Stimulated activated CD4-positive, alpha-beta T cell treated with anti-CD3 and anti-CD28 coated beads, Interleukin-2, amount 100 ng/mL, for 4 hours (primary cell): ENCODE results near the gene GSTM4.

Experiments used
- DNase-seq: peaks from one replicate; pipeline ENCODE4 v3.0.0-alpha.2; 2020; ENCODE audit warnings: low read depth

The GSTM4 gene

DNA sequence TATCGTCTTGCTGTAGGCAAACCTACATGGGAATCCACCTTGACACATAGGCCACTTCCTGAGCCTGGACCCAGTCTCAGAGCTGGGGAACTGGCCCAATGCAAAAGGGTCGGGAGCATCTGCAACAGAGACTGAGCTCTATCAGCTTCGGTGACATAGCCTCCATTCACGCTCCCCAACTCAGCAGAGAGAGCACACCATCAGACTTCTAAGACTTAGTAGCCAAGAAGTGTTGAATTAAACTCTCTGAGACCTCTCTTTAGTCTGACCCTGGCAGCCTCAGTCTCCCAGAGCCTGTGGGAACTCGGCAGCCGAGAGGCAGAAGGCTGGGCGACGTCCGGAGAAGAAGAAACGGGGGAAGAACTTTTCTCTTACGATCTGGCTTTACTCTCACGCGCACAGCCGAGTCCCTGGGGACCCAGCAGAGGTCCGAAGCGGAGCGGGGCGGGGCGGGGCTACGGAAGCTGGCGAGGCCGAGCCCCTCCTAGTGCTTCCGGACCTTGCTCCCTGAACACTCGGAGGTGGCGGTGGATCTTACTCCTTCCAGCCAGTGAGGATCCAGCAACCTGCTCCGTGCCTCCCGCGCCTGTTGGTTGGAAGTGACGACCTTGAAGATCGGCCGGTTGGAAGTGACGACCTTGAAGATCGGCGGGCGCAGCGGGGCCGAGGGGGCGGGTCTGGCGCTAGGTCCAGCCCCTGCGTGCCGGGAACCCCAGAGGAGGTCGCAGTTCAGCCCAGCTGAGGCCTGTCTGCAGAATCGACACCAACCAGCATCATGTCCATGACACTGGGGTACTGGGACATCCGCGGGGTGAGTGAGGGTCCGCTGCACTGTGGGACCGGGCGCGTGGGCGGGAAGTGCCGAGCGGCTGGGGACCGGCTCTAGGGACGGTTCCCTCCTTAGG, at the start of gene GSTM4:
Gene GSTM4, plus strand, starts transcription at position 485 of the 905 bp plus-strand sequence. Its CDS starts 291 bp downstream, at position 776.
- DNase-seq: peak; percentile 37

DNA sequence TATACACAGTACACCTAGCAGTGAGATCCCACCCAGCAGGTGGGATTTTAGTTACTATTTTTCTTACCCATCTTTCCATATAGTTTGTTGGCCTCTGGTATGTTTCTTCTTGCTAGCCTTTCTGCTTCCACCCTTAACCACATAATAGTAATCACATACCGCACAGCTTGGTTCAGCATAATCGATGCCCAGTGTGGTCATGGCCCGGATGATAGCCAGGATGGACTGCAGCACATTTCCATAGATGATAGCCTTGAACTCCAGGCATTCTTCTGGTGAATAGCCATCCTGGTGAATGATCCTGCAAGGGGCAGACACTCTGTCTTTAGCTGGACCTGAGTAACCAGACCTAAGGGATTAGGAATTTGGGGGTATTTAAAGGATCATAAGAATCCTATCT, 46.0 kb upstream of the GSTM4 start:
- no peak for DNase-seq

DNA sequence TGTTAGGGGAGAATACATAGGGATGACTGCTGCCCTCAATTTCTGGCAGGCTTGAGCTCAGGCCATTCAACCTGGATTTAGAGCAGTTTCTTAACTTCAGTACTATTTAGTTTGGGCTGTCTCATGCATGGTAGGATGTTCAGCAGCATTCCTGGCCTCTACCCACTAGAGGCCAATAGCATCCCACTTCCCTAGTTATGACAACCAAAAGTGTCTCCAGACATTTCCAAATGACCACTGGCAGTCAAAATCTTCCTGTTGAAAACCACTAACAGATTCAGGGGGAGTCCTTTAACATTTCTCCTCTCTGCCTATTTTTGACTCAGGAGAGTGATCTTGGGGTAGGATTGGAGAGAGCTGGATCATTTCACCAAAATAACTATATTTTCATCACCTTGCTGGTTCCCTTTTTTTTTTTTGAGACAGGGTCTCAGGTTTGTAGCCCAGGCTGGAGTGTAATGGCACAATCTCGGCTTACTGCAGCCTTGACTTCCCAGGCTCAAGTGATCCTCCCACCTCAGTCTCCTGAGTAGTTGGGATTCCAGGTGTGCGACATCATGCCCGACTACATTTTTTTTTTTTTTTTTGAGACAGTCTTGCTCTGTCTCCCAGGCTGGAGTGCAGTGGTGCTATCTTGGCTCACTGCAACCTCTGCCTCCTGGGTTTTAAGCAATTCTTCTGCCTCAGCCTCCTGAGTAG, 45.1 kb upstream of the GSTM4 start:
- DNase-seq: no peak

DNA sequence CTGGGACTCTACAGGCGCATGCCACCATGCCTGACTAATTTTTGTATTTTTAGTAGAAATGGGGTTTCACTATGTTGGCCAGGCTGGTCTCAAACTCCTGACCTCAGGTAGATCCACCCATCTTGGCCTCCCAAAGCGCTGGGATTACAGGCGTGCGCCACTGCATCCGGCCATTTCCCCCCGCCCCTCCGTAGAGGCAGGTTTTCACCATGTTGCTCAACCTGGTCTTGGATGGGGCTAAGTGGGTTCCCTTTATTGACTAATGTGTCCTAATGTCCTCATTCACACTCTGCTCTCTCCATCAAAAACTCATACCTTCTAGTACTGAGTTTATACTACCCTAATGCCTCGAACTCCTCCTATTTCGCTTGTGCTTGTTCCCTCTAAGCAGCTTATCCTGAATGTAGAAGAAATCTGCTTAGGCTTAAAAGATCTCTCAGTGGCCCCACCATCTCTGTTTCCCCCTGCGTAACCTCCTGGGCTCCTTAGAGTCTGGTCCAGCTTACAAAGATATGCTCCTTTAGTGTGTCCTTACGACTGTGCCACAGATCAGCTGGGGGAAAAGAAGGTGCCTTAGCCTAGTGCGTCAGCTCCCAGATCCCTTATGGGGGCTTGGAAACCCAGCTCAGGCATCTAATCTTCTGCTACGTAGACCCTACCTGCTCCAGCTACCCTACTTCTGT, 44.5 kb upstream of the GSTM4 start:
- DNase-seq: no peak

DNA sequence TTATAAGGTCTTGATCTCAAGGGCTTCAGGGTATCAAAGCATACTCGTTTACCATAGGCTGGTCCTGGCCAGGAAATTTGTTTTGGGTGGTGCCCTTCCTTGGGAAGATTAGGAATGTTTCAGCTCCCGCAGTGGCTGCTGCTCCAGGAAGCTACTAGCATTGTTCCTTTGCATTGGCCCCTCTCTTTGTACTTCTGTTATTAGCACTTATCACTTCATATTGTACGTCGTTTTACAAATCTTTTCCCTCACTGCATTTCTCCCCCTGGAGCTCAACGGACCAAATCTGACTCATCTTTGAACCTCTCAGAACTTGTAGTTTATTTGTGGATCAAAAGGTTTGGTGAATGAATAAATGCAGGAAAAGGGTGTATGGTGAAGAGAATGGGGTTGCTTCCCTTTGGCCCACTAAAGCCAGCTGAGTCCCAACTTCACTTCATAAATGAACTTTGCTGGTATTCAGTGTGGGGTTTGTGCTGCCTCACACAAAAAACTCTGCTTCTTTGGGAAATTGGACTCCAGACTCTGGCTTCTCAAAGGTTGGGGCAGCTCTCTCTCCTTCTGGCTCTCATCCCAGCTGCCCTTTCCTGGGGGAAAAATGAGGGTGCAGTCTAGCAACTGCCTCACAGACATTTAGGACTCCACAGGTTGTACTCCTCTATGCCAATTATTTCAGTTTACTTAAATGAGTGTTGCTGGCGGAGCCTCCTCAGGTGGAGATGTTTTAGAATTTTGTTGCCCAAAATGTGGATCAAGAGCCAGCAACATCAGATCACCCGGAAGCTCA, 42.3 kb upstream of the GSTM4 start:
- DNase-seq: no peak

DNA sequence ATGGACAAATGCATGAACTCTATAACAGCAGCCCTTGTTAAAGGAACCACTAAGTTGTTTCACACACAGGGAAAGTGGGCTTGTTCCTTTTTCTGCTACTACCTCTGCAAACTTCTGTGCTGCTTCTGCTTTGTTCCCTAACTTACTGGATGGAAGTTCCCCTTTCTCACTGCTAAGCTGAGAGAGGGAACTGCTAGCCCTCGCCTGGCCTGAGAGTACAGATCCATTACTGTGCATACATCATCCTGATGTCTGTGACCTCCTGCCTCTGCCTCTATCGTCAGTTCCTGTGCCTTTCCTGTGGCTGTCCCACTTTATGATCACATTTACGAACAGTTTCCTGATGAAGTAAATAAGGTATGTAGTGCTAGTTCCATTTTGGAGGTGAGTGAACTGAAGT, 40.0 kb upstream of the GSTM4 start:
- no peak for DNase-seq

DNA sequence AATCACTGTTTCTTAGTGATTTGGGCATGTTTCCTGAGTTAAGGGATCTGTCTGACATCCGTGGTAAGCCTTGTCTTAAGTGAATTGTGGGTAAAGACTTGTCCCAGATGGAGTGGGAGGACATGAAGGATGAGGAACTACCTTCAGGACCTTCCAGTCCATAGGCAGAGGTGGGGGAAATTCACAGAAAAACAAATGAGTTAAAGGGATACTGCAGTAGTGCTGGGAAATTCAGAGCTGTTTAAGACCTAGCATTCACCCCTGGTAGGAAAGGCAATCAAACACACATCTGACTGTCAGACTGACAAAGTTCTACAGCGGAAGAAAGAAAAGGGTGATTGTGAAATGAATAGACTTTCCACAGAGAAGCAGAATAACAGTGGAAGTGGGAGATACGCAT, 39.5 kb upstream of the GSTM4 start:
- DNase-seq: no peak

DNA sequence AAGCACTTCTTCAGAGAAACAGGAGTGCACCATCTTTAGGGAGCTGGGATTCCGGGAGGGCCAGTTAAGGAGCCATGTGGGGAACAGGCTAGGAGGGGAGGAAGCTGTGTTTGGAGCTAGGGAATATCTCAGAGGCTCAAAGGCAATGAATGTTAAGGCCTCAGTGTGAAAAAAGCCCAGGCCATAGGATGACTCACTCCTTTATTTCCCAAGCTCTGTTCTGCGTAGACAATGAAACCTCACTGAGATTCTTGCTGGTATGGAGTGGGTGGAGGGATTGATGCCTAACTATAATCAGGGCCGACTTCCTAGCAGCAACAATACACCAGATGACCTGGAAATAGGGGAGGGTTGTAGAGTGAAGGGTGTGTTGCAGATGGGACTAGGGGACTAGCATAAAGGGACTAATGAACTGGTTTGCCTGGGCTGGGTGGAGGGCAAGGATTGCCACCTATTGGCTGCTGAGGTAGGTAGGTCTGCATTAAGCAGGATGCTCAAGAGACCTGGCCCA, 38.6 kb upstream of the GSTM4 start:
- DNase-seq: no peak

DNA sequence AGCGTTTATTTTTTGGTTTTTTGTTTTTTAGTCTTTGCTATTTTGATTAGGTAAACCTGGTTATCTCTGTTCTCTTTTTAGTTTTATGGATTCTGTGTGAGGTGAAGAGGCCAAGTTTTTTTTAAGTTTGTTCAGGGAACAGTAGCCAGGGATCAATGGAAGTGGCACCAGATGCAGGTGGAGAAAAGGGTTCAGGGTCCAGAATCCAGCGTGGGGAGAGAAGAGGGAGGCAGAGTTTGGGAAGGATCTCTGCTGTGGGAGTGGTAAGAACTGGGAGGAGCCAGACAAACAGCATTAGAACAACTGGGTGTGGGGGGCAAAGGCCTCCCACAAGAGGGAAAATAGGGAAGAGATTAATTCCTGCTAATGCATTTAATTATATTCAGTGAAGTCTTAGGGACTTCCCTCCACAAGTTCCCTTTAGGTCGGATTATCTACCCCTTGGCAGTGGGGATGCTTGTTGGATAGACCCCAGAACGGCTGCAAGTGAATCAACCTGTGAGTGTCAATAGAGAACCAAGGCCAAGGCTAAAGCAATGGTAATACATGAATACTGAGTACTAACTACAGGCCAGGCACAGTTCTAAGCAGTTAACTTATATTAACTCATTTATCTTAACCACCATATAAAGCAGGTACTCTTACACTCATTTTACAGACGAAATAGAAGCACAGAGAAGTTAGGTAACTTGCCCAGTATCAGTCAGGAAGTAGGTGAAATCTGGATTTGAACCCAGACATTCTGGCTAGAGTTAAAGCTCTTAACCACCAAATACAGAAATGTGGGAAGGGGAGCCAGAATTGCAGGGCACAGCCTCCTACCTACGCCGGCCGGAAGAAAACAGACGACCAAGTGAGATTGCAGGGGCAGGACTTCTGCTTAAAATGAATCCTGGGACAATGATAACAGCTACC, 37.0 kb upstream of the GSTM4 start:
- no peak for DNase-seq

DNA sequence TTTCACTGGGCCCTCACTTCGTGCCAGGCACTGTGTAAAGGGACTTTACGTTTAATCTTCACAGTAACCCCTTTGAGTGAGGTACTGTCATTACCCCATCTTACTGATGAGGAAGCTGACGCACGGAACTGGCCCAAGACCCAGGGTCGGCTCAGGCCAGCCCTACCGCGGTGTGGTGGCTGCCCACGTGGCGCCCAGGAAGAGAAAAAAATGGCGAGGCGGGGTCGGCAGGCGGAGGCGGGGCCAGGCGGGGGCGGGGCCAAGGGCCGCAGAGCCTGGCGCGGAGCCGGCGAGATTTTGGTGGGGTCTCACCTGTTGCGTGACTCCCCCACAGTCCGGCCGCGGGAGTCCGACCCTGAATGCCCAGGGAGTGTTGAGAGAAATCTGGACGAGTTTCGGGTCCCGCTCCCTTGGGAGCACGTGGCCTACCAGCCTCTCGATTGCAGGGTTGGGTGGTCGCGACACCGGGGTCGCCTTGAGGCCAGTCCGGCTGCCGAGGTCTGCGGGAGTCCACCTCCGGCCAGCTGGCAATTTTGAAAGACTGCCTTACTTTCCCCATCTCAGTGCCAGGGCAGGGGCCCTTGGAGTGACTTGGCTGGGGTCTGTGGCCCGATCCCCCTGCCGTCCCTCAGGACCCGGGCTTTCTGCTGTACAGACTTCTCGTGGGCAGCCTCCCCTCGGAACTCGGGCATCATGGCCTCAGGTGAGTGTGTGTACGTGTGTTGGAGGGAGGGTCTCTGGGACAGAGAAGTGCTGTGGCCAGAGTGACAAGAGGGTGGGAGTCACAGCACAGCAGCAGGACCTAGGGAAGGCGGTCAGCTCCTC, 36.1 kb upstream of the GSTM4 start, which contains the start of the genes AMPD2 and GNAT2:
Gene AMPD2, plus strand, starts transcription at position 262 of the 825 bp plus-strand sequence. CDS start 1,339 bp downstream, outside the sequence.
Gene GNAT2, minus strand, starts transcription at position 41 of the 825 bp plus-strand sequence. CDS start 6,746 bp downstream, outside the sequence.
- peak; percentile 61 for DNase-seq

DNA sequence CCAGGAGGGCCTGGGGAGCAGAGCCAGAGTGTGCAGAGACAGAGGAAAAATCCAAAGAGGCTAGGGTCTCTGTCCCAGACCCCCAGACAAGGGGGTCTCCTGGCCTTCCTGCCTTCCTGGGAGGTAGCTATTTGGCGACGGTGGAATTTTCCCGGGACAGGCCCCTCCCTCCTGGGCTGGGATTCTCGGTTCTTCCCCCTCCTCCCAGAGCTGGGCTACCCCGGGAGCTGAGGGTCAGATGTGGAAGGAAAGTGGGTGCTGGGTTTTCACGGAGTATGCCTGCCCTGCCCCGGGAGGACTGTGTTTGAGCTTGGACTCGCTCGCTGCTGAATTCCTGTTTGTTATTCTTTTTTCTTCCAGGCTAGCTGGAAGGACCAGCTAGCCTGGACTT, 35.5 kb upstream of the GSTM4 start:
- no peak for DNase-seq

DNA sequence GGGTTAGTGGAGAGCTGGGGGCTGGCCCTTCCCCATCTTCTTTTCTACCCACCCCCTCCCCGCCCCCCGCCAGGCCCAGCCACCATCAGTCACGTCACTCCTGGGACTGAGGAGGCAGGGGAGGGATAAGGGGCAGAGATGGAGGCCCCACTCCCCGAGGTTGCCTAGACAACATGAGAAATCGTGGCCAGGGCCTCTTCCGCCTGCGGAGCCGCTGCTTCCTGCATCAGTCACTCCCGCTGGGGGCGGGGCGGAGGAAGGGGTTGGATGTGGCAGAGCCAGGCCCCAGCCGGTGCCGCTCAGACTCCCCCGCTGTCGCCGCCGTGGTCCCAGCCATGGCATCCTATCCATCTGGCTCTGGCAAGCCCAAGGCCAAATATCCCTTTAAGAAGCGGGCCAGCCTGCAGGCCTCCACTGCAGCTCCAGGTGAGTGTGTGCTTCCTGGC, 35.0 kb upstream of the GSTM4 start:
- DNase-seq: peak; percentile 96

DNA sequence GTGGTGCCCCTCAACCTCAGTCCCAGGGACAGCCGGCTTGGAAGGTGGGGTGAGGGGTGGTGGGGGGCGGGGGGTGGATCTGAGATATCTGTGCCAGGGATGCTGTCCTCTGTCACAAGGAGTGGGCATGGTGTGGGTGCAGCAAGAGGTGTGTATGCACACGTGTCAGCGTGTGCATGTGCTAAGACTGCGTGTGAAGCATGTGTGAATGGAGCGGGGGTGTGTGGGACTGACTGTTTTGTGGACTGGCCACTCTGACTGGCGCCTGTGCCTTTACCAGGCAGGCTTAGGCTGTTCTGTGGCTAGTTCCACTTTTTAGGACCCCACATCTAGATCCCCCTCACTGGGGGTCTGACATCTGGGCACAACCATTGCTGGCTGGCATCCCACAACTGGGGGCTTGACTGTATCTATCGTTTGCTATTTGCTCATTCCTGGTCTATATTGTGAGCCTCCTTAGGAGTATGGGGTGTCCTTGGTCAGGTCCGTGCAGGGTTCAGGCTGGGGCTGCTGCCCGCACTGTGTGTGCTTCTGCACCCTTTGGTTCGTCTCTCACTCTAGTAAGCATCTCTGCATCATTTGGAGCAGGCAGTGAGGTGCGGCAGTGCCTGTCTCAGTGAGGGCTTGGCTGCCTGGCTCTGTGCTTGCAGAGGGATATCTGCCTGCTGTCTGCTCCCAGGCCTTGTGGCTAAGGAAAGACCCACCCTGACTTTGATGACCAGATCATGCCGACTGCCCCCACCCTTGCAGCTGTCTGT, 34.3 kb upstream of the GSTM4 start:
- DNase-seq: no peak

DNA sequence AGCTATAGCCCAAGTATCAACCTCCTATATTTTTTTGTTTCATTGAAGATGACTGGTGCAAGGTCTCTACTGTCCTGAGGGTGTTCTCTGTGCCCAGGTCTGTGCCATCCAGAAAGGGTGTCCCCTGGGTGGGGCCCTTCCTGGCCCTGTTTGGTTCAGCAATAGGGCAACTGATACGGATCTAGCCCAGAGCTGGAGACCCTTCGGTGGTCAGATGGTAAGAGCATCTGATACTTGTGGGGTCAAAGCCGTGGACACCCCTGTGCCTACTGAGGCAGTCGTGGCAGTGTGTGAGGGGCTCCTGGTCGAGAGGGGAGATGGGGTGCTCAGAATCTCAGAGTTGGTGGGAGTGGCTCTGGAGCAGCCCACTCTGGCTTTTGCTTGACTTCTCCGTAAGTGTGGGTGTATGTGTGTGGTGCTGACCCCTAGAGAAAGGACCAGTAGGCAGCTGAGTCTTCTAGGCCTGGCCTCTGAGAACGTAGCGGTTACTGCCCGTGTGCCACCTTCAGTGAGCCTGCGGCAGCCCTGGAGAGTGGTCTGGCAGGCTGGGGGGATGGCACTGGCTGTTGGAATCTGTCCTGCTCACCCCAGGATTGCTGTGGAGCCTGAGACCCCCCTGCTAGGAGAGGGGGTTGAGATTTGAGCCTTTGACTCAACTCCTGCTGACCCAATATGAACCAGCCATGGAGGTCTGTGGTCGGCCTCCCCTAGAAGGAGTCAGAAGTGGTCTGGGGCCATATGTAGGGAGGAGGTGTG, 33.6 kb upstream of the GSTM4 start:
- no peak for DNase-seq

DNA sequence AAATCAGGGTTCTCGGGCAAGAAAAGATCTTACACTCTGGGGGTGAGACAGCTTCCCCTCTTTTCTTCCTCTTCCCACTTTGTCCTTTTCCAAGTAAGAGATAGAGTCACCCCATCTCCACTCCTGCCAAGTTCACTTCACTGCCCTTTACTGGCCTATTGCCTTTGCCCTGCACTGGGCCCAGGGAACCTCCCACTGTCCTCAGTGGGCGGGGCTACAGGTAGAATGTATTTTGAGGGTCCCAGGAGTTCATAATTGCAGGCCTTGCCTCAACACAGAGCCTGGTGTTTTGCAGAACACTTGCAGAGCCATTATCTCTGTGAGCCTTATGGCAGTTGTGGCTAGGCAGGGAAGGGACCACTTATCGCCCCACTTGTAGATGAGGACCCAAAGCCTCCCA, 33.0 kb upstream of the GSTM4 start:
- no peak for DNase-seq

DNA sequence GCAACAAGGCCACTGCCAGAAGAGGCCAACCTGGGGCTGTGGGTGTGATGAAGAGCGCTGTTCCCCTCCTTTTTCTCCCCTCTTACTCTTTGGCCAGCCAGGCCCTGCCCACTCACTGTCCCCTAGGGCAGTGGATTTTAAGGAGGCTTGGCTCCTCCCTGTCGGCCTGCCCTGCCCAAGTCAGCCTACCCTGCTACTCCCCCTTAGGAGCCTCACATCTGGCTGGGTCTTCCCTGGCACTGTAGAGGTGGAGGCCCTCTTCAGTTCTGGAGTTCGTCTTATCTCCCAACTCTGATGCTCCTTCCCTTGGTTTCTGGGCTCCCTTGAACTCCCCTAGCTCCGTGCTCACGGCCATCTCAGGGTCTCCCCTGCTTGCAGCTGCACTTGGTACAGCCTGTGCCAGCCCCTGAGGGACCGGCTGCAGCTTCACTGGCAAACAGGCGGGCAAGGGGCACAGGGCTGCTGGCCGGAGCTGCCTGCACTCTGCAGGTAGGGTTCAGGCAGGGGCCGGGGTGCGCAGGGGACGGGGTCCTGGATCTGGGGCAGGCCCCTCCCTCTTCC, 32.2 kb upstream of the GSTM4 start:
- no peak for DNase-seq

DNA sequence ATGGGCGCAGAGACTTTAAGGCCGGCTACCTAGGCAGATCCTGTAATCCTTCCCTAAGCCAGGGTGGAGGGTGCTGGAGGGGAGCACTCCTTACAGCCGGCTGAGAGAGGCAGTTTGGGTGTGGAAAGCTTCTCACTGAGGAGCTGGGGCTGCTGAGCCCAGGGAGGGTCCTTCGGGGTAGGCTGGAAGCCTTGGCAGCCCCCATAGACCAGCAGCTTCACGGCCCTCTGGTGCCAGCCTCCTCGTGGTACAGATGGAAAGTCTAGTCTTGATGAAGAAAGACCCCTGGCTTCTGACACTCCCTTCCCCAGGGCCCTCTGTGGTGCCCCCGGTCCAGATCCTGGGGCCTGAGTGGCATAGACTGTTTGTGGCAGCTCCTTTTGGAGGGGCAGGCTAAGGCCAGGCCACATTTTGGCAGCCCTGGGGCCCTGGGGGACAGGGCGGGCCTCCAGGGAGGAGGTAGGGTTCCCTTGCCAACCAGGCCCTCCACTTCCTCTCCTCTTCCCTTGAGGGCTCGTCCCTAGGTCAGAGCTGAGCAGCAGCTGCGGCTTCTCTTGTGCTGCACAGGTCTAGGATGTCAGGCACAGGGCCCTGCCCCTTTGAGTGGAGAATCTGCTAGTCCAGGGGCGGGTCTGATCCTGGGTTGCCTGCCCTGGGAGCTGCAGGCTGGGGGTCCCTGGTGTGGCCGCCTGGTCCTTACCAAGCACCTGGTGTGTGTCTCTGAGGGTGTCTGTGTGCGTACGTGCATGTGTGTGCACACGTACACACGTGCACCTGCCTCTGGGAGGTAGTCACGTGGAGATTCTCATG, 31.5 kb upstream of the GSTM4 start:
- DNase-seq: no peak
